PC-3 (cell line): ENCODE data around the gene CNTNAP2. TPM values are rescaled to one million over a fixed set of nuclear protein-coding genes. Genes with fewer than 3 reads are reported as not detected.

Source experiments
- ATAC-seq: fragments of 200-7000 bp; cut with Tn5 transposase; 2 replicates; pipeline ENCODE4 v1.9.1; 2020; ENCODE audit warnings: mild to moderate bottlenecking, moderate library complexity
- BruUV-seq: library from RNA; stranded (reverse); fragments of 400-500 nt; replicated peaks from 2 replicates; lab custom pipeline; 2021; lab: Mats Ljungman, UMichigan
- CTCF ChIA-PET: fragments of 300-600 bp; sonication (Branson Sonifier 250); formaldehyde crosslinking; loops from one replicate; lab custom pipeline; 2022; ENCODE audit warnings: antibody characterized with exemption; lab: Charles Lee
- POLR2A ChIA-PET: fragments of 300-600 bp; sonication (Branson Sonifier 250); formaldehyde crosslinking; loops from one replicate; lab custom pipeline; 2022; ENCODE audit warnings: antibody characterized with exemption; ENCODE audit not compliant: unreplicated experiment; lab: Charles Lee
- DNase-seq: peaks from one replicate; pipeline ENCODE4 v3.0.0-alpha.2; 2015
- H2AFZ ChIP-seq: fragments of 300-600 bp; sonication (generic); 2 replicates; pipeline ENCODE4 v1.6.0; 2016; ENCODE audit warnings: antibody characterized with exemption, low read length
- H3F3A ChIP-seq: fragments of 300-600 bp; sonication (generic); one replicate; pipeline ENCODE4 v1.6.0; 2017; ENCODE audit warnings: antibody characterized with exemption, low read length, control low read depth, mild to moderate bottlenecking; ENCODE audit not compliant: unreplicated experiment
- H3K27ac ChIP-seq: fragments of 300-600 bp; sonication (generic); 2 replicates; pipeline ENCODE4 v1.5.1; 2016; ENCODE audit warnings: mild to moderate bottlenecking, low read length
- H3K27me3 ChIP-seq: fragments of 300-600 bp; sonication (generic); 2 replicates; pipeline ENCODE4 v1.6.1; 2016; ENCODE audit warnings: low read length, mixed read lengths
- H3K36me3 ChIP-seq: fragments of 300-600 bp; sonication (generic); 2 replicates; pipeline ENCODE4 v1.6.1; 2016; ENCODE audit warnings: low read depth, mixed run types, low read length, mixed read lengths
- H3K4me1 ChIP-seq: fragments of 300-600 bp; sonication (generic); 2 replicates; pipeline ENCODE4 v1.5.1; 2016; ENCODE audit warnings: low read length; ENCODE audit not compliant: insufficient read depth
- H3K4me2 ChIP-seq: fragments of 300-600 bp; sonication (generic); 2 replicates; pipeline ENCODE4 v1.6.0; 2016; ENCODE audit warnings: low read length
- H3K4me3 ChIP-seq: fragments of 300-600 bp; sonication (generic); 2 replicates; pipeline ENCODE4 v1.5.1; 2016; ENCODE audit warnings: mild to moderate bottlenecking, low read length, mixed read lengths
- H3K79me2 ChIP-seq: fragments of 300-600 bp; sonication (generic); 2 replicates; pipeline ENCODE4 v1.6.1; 2017; ENCODE audit warnings: low read length, mixed read lengths
- H3K9ac ChIP-seq: fragments of 300-600 bp; sonication (generic); 2 replicates; pipeline ENCODE4 v1.6.0; 2016; ENCODE audit warnings: mild to moderate bottlenecking, low read length
- H3K9me2 ChIP-seq: fragments of 300-600 bp; sonication (generic); replicated peaks from 2 replicates; pipeline ENCODE4 v1.6.1; 2016; ENCODE audit warnings: mixed run types, low read length, mixed read lengths
- H3K9me3 ChIP-seq: fragments of 300-600 bp; sonication (generic); 2 replicates; pipeline ENCODE4 v1.6.1; 2016; ENCODE audit warnings: low read length, mixed read lengths
- H4K20me1 ChIP-seq: fragments of 300-600 bp; sonication (generic); 2 replicates; pipeline ENCODE4 v1.6.1; 2016; ENCODE audit warnings: low read length, mixed read lengths
- EZH2 ChIP-seq: fragments of 300-600 bp; sonication (generic); IDR thresholded peaks from one replicate; pipeline ENCODE4 v1.6.1; 2017; ENCODE audit warnings: antibody characterized with exemption, mild to moderate bottlenecking, low read length; ENCODE audit not compliant: unreplicated experiment
- EZH2phosphoT487 ChIP-seq: fragments of 300-600 bp; sonication (generic); IDR thresholded peaks from 2 replicates; pipeline ENCODE4 v1.6.1; 2018; ENCODE audit warnings: mild to moderate bottlenecking, antibody characterized with exemption, low read length, borderline replicate concordance
- intact Hi-C: fragments of 100-400 bp; cut with micrococcal nuclease; formaldehyde crosslinking; loops from 2 replicates; pipeline ENCODE4 v1.9.0; 2023
- total RNA-seq: library from RNA; depleted of rRNA; stranded (reverse); fragments of >200 nt; gene quantifications from 2 replicates; pipeline ENCODE4 v1.2.3, GENCODE V29; 2014
- TF ChIP-seq, protein P1 (sequence below): fragments of 300-600 bp; sonication (generic); conservative IDR thresholded peaks from 2 replicates; pipeline ENCODE4 v1.5.1; 2017; ENCODE audit warnings: antibody characterized with exemption, low read depth, mild to moderate bottlenecking, low read length

The CNTNAP2 gene
- total RNA-seq, 1 experiment from 2014 or later: 1.5 TPM

DNA sequence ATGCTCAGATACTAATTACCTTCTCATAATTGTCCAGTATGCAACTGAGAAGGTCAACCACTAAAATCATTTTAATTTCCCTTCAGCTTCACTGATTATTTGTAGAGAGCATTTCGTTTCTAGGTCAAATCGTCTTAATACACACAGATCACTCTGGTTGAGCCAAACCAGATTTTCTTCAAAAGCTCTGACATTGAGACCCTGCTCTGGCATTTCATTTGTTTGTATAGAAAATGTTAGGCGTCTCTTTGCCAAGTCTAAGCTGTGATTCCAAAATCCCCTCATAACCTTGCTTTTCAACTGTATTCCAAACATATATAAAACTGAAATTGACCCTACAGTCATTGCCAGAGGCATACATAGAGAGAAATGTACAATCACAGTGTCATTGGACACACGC, 520.0 kb downstream of the CNTNAP2 start:
- H3K9me2 ChIP-seq: no peaks in the 10 kb centered on the region
- DNase-seq: no peak
- no peaks in the 10 kb centered on the region for H3K36me3 ChIP-seq
- H3K9me3 ChIP-seq: no peaks in the 10 kb centered on the region
- no peaks in the 10 kb centered on the region for H3K79me2 ChIP-seq
- ChIA-PET POLR2A (no interaction called here), CTCF (no interaction called here)
- H3F3A ChIP-seq: no peaks in the 10 kb centered on the region
- no peak overlapping the region for H3K27ac ChIP-seq
- intact Hi-C loops: no loop called here
- H3K4me2 ChIP-seq: no peak overlapping the region
- no peaks in the 10 kb centered on the region for H4K20me1 ChIP-seq
- BruUV-seq: no TSS peak
- TF ChIP-seq, protein P1, sequence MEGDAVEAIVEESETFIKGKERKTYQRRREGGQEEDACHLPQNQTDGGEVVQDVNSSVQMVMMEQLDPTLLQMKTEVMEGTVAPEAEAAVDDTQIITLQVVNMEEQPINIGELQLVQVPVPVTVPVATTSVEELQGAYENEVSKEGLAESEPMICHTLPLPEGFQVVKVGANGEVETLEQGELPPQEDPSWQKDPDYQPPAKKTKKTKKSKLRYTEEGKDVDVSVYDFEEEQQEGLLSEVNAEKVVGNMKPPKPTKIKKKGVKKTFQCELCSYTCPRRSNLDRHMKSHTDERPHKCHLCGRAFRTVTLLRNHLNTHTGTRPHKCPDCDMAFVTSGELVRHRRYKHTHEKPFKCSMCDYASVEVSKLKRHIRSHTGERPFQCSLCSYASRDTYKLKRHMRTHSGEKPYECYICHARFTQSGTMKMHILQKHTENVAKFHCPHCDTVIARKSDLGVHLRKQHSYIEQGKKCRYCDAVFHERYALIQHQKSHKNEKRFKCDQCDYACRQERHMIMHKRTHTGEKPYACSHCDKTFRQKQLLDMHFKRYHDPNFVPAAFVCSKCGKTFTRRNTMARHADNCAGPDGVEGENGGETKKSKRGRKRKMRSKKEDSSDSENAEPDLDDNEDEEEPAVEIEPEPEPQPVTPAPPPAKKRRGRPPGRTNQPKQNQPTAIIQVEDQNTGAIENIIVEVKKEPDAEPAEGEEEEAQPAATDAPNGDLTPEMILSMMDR: no peak
- TF ChIP-seq EZH2phosphoT487: no peak
- TF ChIP-seq EZH2: no peak
- no peak overlapping the region for H3K9ac ChIP-seq
- H3K4me3 ChIP-seq: no peak overlapping the region
- no peak for ATAC-seq
- H3K27me3 ChIP-seq: no peaks in the 10 kb centered on the region
- H3K4me1 ChIP-seq: peaks cover 18% of the 10 kb centered on the region; the same call in 1 of the 2 replicates
- no peak overlapping the region for H2AFZ ChIP-seq

DNA sequence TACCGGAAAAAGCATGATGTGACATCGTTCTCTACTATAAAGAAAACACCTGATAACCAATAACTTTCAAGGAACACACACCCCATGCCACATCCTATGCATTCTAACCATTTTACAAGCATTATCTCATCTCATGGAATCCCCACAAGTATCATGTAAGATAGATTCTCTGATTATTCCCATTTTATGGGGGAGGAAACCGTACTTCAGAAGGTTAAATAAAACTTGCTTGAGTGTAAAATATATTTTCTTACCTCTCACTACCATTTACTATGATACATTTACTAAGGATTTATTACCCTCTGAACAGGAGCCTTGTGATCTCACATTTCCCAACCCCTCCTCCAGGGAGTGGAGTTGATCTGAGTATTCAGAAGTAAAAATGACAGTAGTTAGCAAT, 522.7 kb downstream of the CNTNAP2 start:
- H3K27ac ChIP-seq: no peak overlapping the region
- H3K9me2 ChIP-seq: no peaks in the 10 kb centered on the region
- ATAC-seq (no peak), DNase-seq (no peak)
- H3K4me3 ChIP-seq: no peak overlapping the region
- ChIA-PET CTCF (no interaction called here), POLR2A (no interaction called here)
- H3K9ac ChIP-seq: no peak overlapping the region
- H3K4me2 ChIP-seq: no peak overlapping the region
- TF ChIP-seq EZH2phosphoT487 (no peak), EZH2 (no peak)
- TF ChIP-seq, protein P1: no peak
- H3K27me3 ChIP-seq: no peaks in the 10 kb centered on the region
- H3K9me3 ChIP-seq: no peaks in the 10 kb centered on the region
- BruUV-seq: no TSS peak
- H3K36me3 ChIP-seq: no peaks in the 10 kb centered on the region
- H3F3A ChIP-seq: no peaks in the 10 kb centered on the region
- no peaks in the 10 kb centered on the region for H3K79me2 ChIP-seq
- intact Hi-C loops: no loop called here
- no peak overlapping the region for H2AFZ ChIP-seq
- H4K20me1 ChIP-seq: no peaks in the 10 kb centered on the region
- H3K4me1 ChIP-seq: peaks cover 18% of the 10 kb centered on the region; the same call in 1 of the 2 replicates

DNA sequence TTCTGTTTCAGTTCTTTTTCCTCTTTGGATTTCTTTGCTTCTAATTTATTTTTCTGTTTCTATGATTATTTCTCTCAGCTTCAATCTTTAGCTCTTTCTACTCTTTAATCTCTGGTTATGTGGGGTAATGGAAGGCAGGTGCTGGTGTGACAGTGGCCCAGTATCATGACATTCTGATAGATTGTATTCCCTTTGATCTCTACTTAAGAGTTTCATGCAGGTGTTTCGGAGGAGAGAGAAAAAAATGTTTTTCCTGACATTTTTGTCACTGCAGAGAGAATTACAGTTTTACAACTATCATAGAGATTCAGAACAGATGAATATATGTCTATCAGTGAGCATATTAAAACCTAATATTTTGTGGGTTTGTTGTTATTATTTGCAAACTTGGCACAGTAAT, 524.9 kb downstream of the CNTNAP2 start:
- intact Hi-C loops: no loop called here
- Histone ChIP-seq H4K20me1 (no peaks in the 10 kb centered on the region), H3K4me3 (no peak overlapping the region), H3K27ac (no peak overlapping the region), H3K9ac (no peak overlapping the region), H3K79me2 (no peaks in the 10 kb centered on the region), H3F3A (no peaks in the 10 kb centered on the region), H3K9me2 (no peaks in the 10 kb centered on the region), H3K4me2 (no peak overlapping the region), H2AFZ (no peak overlapping the region), H3K9me3 (no peaks in the 10 kb centered on the region), H3K36me3 (no peaks in the 10 kb centered on the region), H3K4me1 (0 out of 2 replicates have a peak, but pooled peaks cover 1% of the 10 kb centered on the region), H3K27me3 (no peaks in the 10 kb centered on the region)
- TF ChIP-seq, protein P1: no peak
- TF ChIP-seq EZH2phosphoT487 (no peak), EZH2 (no peak)
- DNase-seq (no peak), ATAC-seq (no peak)
- BruUV-seq: no TSS peak
- ChIA-PET POLR2A (interaction anchor here (0.6 to 0.7 kb wide), 2 partner anchors 19 to 35 kb away, joined by 4 to 5 read pairs; no protein-coding TSS in a partner anchor), CTCF (no interaction called here)
